ENCODE results near the gene TPRA1.

The TPRA1 gene

DNA sequence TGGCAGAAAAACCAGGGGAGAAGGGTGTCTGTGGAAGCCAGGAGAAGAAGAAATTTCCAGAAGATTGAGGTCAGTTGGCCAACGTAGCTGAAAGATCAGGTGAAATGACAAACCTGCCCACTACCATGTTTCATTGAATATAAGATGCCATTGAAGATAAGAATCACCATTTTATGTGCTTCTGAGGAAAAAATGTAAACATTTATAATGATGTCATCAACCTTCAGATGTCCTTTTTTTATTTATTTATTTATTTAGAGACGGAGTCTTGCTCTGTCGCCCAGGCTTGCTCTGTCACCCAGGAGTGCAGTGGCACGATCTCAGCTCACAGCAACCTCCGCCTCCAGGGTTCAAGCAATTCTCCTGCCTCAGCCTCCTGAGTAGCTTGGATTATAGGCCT, 33.5 kb upstream of the TPRA1 start:
- H3K79me2 ChIP-seq (ENCODE audit: control insufficient read depth, insufficient read depth, low read length, poor library complexity) = no peaks in the 10 kb centered on the region
- no peak overlapping the region for H3K4me3 ChIP-seq (ENCODE audit: low read depth, low read length)
- no peak overlapping the region for H3K14ac ChIP-seq (ENCODE audit: low read length)
- peaks cover 21 to 23% of the 10 kb centered on the region in 2 experiments for H3K36me3 ChIP-seq (ENCODE audit: control insufficient read depth in 1 of 2, insufficient read depth in 2 of 2, low read length in 2 of 2)
- no peak overlapping the region for H2AFZ ChIP-seq (ENCODE audit: insufficient read depth, low read length, poor library complexity)
- no peak overlapping the region for H2BK120ac ChIP-seq (ENCODE audit: insufficient read depth, low read length, poor library complexity)
- WGBS (ENCODE audit: extremely low coverage, insufficient coverage, insufficient read length) = no CpG with 5 or more reads among the region's 5 CpGs
- H3K27ac ChIP-seq (ENCODE audit: low read depth, low read length) = no peak overlapping the region
- peaks cover 12% of the 10 kb centered on the region for H3K27me3 ChIP-seq (ENCODE audit: insufficient read depth, low read length)
- H2BK12ac ChIP-seq (ENCODE audit: low read length) = no peak overlapping the region
- no peak overlapping the region for H3K18ac ChIP-seq (ENCODE audit: low read length)
- H3K23ac ChIP-seq (ENCODE audit: low read length) = no peak overlapping the region
- H3K4me2 ChIP-seq (ENCODE audit: low read length) = no peak overlapping the region
- no peak for DNase-seq
- no peak overlapping the region for H2AK5ac ChIP-seq (ENCODE audit: low read length)
- H4K91ac ChIP-seq (ENCODE audit: low read depth, low read length) = no peak overlapping the region
- no peaks in the 10 kb centered on the region for H3K79me1 ChIP-seq (ENCODE audit: low read length)
- no peak overlapping the region for H3K9ac ChIP-seq (ENCODE audit: low read length)
- H2BK5ac ChIP-seq (ENCODE audit: low read depth, low read length, poor library complexity) = no peak overlapping the region
- H3K9me3 ChIP-seq (ENCODE audit: insufficient read depth, low read depth, low read length) = peaks cover 3% of the 10 kb centered on the region
- H4K12ac ChIP-seq (ENCODE audit: low read depth, low read length) = no peak overlapping the region
- no peak overlapping the region for H4K8ac ChIP-seq (ENCODE audit: low read depth, low read length)
- H3K4me1 ChIP-seq (ENCODE audit: control insufficient read depth in 1 of 2, insufficient read depth in 2 of 2, low read length in 2 of 2) = peaks cover 3% of the 10 kb centered on the region in 2 experiments
- H3K4ac ChIP-seq (ENCODE audit: low read depth, low read length) = no peak overlapping the region

DNA sequence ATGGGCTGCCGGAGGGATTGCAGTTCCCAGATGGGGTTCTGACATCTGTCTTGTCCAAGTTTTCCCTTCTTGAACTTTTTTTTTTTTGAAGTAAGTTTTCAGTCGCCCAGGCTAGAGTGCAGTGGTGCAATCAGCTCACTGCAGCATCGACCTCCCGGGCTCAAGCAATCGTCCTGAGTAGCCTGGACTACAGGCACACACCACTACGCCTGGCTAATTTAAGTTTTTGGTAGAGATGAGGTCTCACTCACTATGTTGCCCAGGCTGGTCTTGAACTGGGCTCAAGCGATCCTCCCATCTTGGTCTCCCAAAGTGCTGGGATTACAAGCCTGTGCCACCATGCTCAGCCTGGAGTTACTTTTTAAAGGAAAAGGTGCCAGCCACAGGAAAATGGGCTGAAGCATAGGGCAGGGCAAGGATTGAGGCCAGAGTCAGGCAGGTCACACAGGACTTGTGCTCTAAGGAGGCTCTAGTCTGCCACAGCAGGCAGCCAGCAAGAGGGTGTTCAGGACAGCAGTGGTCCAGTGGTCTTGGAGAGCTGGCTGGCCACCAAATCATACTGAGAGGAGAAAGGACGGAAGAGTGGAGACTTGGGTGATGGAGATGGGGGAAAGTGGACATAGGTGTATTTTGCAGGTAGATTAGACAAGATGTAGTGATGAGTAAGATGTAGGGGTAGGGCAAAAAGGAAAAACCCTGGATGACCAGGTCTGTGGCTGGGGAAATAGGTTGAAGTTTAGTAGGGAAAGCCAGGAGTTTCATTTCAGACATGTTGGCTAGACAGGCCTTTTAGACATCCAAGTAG, 32.4 kb upstream of the TPRA1 start:
- Histone ChIP-seq H3K9me3 (ENCODE audit: insufficient read depth, low read depth, low read length) (no peaks in the 10 kb centered on the region), H3K4me1 (ENCODE audit: control insufficient read depth in 1 of 2, insufficient read depth in 2 of 2, low read length in 2 of 2) (no peaks in the 10 kb centered on the region), H3K36me3 (ENCODE audit: control insufficient read depth in 1 of 2, insufficient read depth in 2 of 2, low read length in 2 of 2) (peaks cover 32 to 33% of the 10 kb centered on the region in 2 experiments), H3K4me3 (ENCODE audit: low read depth, low read length) (no peak overlapping the region), H3K79me1 (ENCODE audit: low read length) (no peaks in the 10 kb centered on the region), H4K91ac (ENCODE audit: low read depth, low read length) (no peak overlapping the region), H4K8ac (ENCODE audit: low read depth, low read length) (no peak overlapping the region), H2BK120ac (ENCODE audit: insufficient read depth, low read length, poor library complexity) (no peak overlapping the region), H3K23ac (ENCODE audit: low read length) (no peak overlapping the region), H3K27me3 (ENCODE audit: insufficient read depth, low read length) (peaks cover 4% of the 10 kb centered on the region), H3K79me2 (ENCODE audit: control insufficient read depth, insufficient read depth, low read length, poor library complexity) (no peaks in the 10 kb centered on the region), H3K4me2 (ENCODE audit: low read length) (no peak overlapping the region), H2AK5ac (ENCODE audit: low read length) (no peak overlapping the region), H3K4ac (ENCODE audit: low read depth, low read length) (no peak overlapping the region), H3K27ac (ENCODE audit: low read depth, low read length) (no peak overlapping the region), H3K9ac (ENCODE audit: low read length) (no peak overlapping the region), H2AFZ (ENCODE audit: insufficient read depth, low read length, poor library complexity) (no peak overlapping the region), H2BK5ac (ENCODE audit: low read depth, low read length, poor library complexity) (no peak overlapping the region), H2BK12ac (ENCODE audit: low read length) (no peak overlapping the region), H4K12ac (ENCODE audit: low read depth, low read length) (no peak overlapping the region), H3K14ac (ENCODE audit: low read length) (no peak overlapping the region), H3K18ac (ENCODE audit: low read length) (no peak overlapping the region)
- WGBS (ENCODE audit: extremely low coverage, insufficient coverage, insufficient read length) = no CpG with 5 or more reads among the region's 8 CpGs
- DNase-seq = no peak

DNA sequence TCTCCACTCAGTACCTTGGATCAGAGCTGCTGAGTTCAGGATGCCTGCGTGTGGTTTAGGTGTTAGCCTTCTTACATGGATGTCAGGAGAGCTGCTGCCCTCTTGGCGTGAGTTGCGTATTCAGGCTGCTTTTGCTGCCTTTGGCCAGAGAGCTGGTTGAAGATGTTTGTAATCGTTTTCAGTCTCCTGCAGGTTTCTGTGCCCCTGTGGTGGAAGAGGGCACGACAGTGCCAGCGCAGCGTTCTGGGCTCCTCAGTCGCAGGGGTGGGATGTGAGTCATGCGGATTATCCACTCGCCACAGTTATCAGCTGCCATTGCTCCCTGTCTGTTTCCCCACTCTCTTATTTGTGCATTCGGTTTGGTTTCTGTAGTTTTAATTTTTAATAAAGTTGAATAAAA, 31.5 kb upstream of the TPRA1 start:
- Histone ChIP-seq H3K79me2 (ENCODE audit: control insufficient read depth, insufficient read depth, low read length, poor library complexity) (no peaks in the 10 kb centered on the region), H3K4ac (ENCODE audit: low read depth, low read length) (no peak overlapping the region), H3K4me3 (ENCODE audit: low read depth, low read length) (no peak overlapping the region), H2BK12ac (ENCODE audit: low read length) (no peak overlapping the region), H3K18ac (ENCODE audit: low read length) (no peak overlapping the region), H2BK5ac (ENCODE audit: low read depth, low read length, poor library complexity) (no peak overlapping the region), H3K4me1 (ENCODE audit: control insufficient read depth in 1 of 2, insufficient read depth in 2 of 2, low read length in 2 of 2) (no peaks in the 10 kb centered on the region), H4K8ac (ENCODE audit: low read depth, low read length) (no peak overlapping the region), H4K12ac (ENCODE audit: low read depth, low read length) (no peak overlapping the region), H3K14ac (ENCODE audit: low read length) (no peak overlapping the region), H3K79me1 (ENCODE audit: low read length) (no peaks in the 10 kb centered on the region), H2AFZ (ENCODE audit: insufficient read depth, low read length, poor library complexity) (no peak overlapping the region), H3K27ac (ENCODE audit: low read depth, low read length) (no peak overlapping the region), H3K4me2 (ENCODE audit: low read length) (no peak overlapping the region), H2AK5ac (ENCODE audit: low read length) (no peak overlapping the region), H3K36me3 (ENCODE audit: control insufficient read depth in 1 of 2, insufficient read depth in 2 of 2, low read length in 2 of 2) (peaks cover 41 to 43% of the 10 kb centered on the region in 2 experiments), H4K91ac (ENCODE audit: low read depth, low read length) (no peak overlapping the region), H3K9me3 (ENCODE audit: insufficient read depth, low read depth, low read length) (no peaks in the 10 kb centered on the region), H3K9ac (ENCODE audit: low read length) (no peak overlapping the region), H2BK120ac (ENCODE audit: insufficient read depth, low read length, poor library complexity) (no peak overlapping the region), H3K23ac (ENCODE audit: low read length) (no peak overlapping the region), H3K27me3 (ENCODE audit: insufficient read depth, low read length) (peaks cover 2% of the 10 kb centered on the region)
- no peak for DNase-seq
- WGBS (ENCODE audit: extremely low coverage, insufficient coverage, insufficient read length) = no CpG with 5 or more reads among the region's 11 CpGs

DNA sequence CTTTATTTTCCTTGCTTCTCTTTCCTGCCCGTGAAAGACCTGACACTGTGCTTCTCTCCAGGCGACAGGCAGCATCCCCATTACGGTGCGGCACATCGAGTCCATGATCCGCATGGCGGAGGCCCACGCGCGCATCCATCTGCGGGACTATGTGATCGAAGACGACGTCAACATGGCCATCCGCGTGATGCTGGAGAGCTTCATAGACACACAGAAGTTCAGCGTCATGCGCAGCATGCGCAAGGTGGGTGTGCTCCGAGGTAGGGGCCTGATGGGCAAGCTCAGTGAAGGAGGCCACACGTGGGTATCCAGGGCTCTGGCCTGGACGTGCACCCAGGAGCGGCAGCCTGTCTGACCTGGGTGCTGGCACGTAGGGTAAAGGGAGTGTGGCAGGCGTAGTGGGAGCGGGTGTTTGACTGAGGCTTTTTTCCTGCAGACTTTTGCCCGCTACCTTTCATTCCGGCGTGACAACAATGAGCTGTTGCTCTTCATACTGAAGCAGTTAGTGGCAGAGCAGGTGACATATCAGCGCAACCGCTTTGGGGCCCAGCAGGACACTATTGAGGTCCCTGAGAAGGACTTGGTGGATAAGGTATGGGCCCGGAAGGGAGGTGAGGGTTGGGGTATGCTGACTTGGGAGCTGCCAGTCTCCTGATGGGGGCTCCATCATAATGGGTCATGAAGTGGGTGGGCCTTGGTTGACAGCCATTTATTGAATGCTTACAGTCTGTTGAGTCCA, 30.3 kb upstream of the TPRA1 start:
- no CpG with 5 or more reads among the region's 32 CpGs for WGBS (ENCODE audit: extremely low coverage, insufficient coverage, insufficient read length)
- Histone ChIP-seq H4K91ac (ENCODE audit: low read depth, low read length) (no peak overlapping the region), H2AK5ac (ENCODE audit: low read length) (no peak overlapping the region)

More for the DNA sequence above, 30.3 kb upstream of the TPRA1 start:
- Histone ChIP-seq H3K9ac (ENCODE audit: low read length) (no peak overlapping the region), H2BK120ac (ENCODE audit: insufficient read depth, low read length, poor library complexity) (no peak overlapping the region), H3K36me3 (ENCODE audit: control insufficient read depth in 1 of 2, insufficient read depth in 2 of 2, low read length in 2 of 2) (peaks cover 49 to 51% of the 10 kb centered on the region in 2 experiments), H2BK12ac (ENCODE audit: low read length) (no peak overlapping the region), H3K4me2 (ENCODE audit: low read length) (no peak overlapping the region), H3K4me1 (ENCODE audit: control insufficient read depth in 1 of 2, insufficient read depth in 2 of 2, low read length in 2 of 2) (no peaks in the 10 kb centered on the region), H3K79me2 (ENCODE audit: control insufficient read depth, insufficient read depth, low read length, poor library complexity) (no peaks in the 10 kb centered on the region), H3K27ac (ENCODE audit: low read depth, low read length) (no peak overlapping the region), H2BK5ac (ENCODE audit: low read depth, low read length, poor library complexity) (no peak overlapping the region), H3K18ac (ENCODE audit: low read length) (no peak overlapping the region), H3K79me1 (ENCODE audit: low read length) (no peaks in the 10 kb centered on the region), H4K12ac (ENCODE audit: low read depth, low read length) (no peak overlapping the region), H3K27me3 (ENCODE audit: insufficient read depth, low read length) (no peaks in the 10 kb centered on the region), H2AFZ (ENCODE audit: insufficient read depth, low read length, poor library complexity) (no peak overlapping the region), H3K4me3 (ENCODE audit: low read depth, low read length) (no peak overlapping the region), H3K4ac (ENCODE audit: low read depth, low read length) (no peak overlapping the region), H4K8ac (ENCODE audit: low read depth, low read length) (no peak overlapping the region), H3K14ac (ENCODE audit: low read length) (no peak overlapping the region), H3K23ac (ENCODE audit: low read length) (no peak overlapping the region), H3K9me3 (ENCODE audit: insufficient read depth, low read depth, low read length) (no peaks in the 10 kb centered on the region)
- DNase-seq = no peak
